ENCODE measurements around the gene PSMA8. TPM values are rescaled to one million over a fixed set of nuclear protein-coding genes. Genes with fewer than 3 reads are reported as not detected.

The PSMA8 gene
- total and polyA plus RNA-seq, 9 donors = 0.12 to 0.25 (median 0.16) TPM; not detected in 5

- WGBS, 3 donors = 72 to 84% (median 81%) methylated on average over 7 of the region's 7 CpGs
- intact Hi-C loops (cut with DNase I) = no loop called here
- no peak overlapping the region for H3K27ac ChIP-seq
These were observed 91.5 kb downstream of the PSMA8 start for GRCh38 chr18:26225022-26225693.

DNA sequence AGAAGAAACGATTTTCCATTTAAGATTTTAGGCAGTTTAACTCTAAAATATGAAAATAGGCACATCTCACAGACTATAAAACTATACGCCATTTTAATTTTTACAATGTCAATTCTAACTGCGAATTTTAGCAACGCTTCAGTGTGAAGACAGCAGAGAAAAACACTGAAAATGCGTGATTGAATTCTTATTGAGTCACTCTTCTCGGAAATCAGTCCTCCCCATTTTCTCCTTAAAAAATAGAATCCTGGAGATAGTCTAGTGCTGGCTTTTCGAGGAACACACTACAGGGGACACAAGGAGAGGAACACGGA is 92.2 kb downstream of the PSMA8 start:
- no peaks in the 10 kb centered on the region for H3K27me3 ChIP-seq
- no peak for DNase-seq
- H3K4me1 ChIP-seq (ENCODE audit: insufficient read depth) = peaks cover 5% of the 10 kb centered on the region
- H3K27ac ChIP-seq = peak overlapping the region in 1 of 2 donors; percentile 76
- H3K4me3 ChIP-seq = peak overlapping the region; percentile 75
- no peaks in the 10 kb centered on the region for H3K36me3 ChIP-seq
- H3K9me3 ChIP-seq = no peaks in the 10 kb centered on the region
- no peak for TF ChIP-seq POLR2A (IDR thresholded peaks at IDR 0.05)
- TF ChIP-seq EP300 (IDR thresholded peaks at IDR 0.05) = no peak
- TF ChIP-seq CTCF (IDR thresholded peaks at IDR 0.05) = no peak
- intact Hi-C loops (cut with DNase I) = no loop called here
- WGBS, 3 donors = 2 to 3% (median 3%) methylated on average over 8 of the region's 8 CpGs

More at GRCh38 chr18:26225022-26225693, 91.5 kb downstream of the PSMA8 start:
- peak in 2 of 5 donors; percentile 11 to 17 for DNase-seq
- Histone ChIP-seq H3K27me3 (no peaks in the 10 kb centered on the region), H3K4me3 (no peak overlapping the region), H3K4me1 (ENCODE audit: insufficient read depth) (peaks cover 3% of the 10 kb centered on the region), H3K9me3 (no peaks in the 10 kb centered on the region), H3K36me3 (no peaks in the 10 kb centered on the region)
- TF ChIP-seq CTCF (IDR thresholded peaks at IDR 0.05) (no peak), EP300 (IDR thresholded peaks at IDR 0.05) (no peak), POLR2A (IDR thresholded peaks at IDR 0.05) (no peak)

DNA sequence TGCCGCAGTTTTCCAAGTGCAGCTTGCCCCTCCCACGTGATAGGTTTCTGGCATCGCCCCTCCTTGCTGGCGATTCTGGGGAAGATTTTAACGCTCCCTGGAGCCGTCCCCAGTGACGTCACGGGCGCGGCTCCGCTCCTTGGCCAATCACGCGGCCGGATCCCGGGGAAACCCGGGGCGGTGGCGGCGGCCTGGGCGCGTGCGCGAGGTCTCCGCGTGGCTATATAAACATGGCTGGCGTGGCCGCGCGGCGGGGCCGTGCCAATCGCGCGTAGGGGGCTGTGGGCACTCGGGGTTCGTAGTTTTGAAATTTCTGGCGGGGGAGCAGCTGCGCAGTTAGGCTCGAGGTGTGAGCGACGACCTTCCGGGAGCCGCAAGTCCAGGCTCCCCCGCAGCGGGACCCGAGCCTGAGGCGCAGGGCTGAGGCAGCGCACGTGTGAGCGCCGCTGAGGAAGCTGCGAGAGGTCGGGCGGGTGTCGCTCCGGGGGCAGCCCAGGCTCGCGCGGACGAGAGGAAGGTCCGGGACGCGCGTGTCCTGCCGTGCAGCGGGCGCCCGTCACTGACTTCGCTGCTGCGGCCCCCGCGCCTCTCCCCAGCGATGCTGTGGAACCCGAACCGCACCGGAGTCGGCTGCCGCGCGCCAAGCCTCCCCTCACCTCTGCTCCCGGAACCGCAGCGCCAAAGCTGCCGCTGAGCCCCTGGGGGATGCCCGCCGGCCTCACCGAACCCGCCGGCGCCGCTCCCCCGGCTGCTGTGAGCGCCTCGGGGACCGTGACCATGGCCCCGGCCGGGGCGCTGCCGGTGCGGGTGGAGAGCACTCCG is 92.8 kb downstream of the PSMA8 start, which contains the start of gene TAF4B:
TSS of gene TAF4B (plus strand) at position 217 of the 822 bp plus-strand sequence. CDS start at position 706, 489 bp downstream.
- Histone ChIP-seq H3K9me3 (no peaks in the 10 kb centered on the region), H3K4me1 (ENCODE audit: insufficient read depth) (peaks cover 5% of the 10 kb centered on the region), H3K27ac (peak within 1 kb of the TSS; percentile 35 to 76), H3K4me3 (peak within 1 kb of the TSS; percentile 75), H3K36me3 (no peaks in the 10 kb centered on the region), H3K27me3 (no peaks in the 10 kb centered on the region)
- peak; percentile 57 for TF ChIP-seq POLR2A (IDR thresholded peaks at IDR 0.05)
- no peak for TF ChIP-seq EP300 (IDR thresholded peaks at IDR 0.05)
- WGBS, 3 donors = 0 to 1% (median 1%) methylated on average over 40 to 101 of the region's 101 CpGs
- peak; percentile 94 to 98 (median 97) for DNase-seq
- intact Hi-C loops (cut with DNase I) = no loop called here

- DNase-seq = peak in 2 of 5 donors; percentile 21 to 31
- intact Hi-C loops (cut with DNase I) = no loop called here
- peaks cover 5% of the 10 kb centered on the region for H3K4me1 ChIP-seq (ENCODE audit: insufficient read depth)
- TF ChIP-seq CTCF (IDR thresholded peaks at IDR 0.05) (no peak), EP300 (IDR thresholded peaks at IDR 0.05) (no peak), POLR2A (IDR thresholded peaks at IDR 0.05) (no peak)
- WGBS, 3 donors = 8 to 14% (median 10%) methylated on average over 25 to 28 of the region's 28 CpGs
- H3K27me3 ChIP-seq = no peaks in the 10 kb centered on the region
- H3K27ac ChIP-seq = peak overlapping the region; percentile 35 to 76
- H3K9me3 ChIP-seq = no peaks in the 10 kb centered on the region
- H3K36me3 ChIP-seq = no peaks in the 10 kb centered on the region
- peak overlapping the region; percentile 75 for H3K4me3 ChIP-seq
These were observed 93.5 kb downstream of the PSMA8 start for GRCh38 chr18:26227051-26227670.
